ENCODE data around the gene BMPR1A. TPM values are rescaled to one million over a fixed set of nuclear protein-coding genes. Genes with fewer than 3 reads are reported as not detected.

Gene BMPR1A
- total and polyA plus RNA-seq, 9 of the 15 experiments (the other 6 are each of a cell fraction or from before 2014, with no cell fraction given), result 1.6 to 17.5 (median 9.1) TPM

GRCh38 chr10:86775870-86776180 lies 19.4 kb downstream of the BMPR1A start (continued):
- TF ChIP-seq TSHZ1 (CRISPR knock-in tag; IDR thresholded peaks at IDR 0.05), result no peak
- no peak for TF ChIP-seq CTCFL (IDR thresholded peaks at IDR 0.05; ENCODE audit: borderline replicate concordance, insufficient read depth, low read depth, low read length, poor library complexity, severe bottlenecking)

GRCh38 chr10:86779220-86780017 lies 23.0 kb downstream of the BMPR1A start:
- TF ChIP-seq POLR2AphosphoS5 (IDR thresholded peaks at IDR 0.05; ENCODE audit: control insufficient read depth, insufficient read depth, low read depth, low read length) (no peak), PHTF2 (CRISPR knock-in tag; IDR thresholded peaks at IDR 0.05) (no peak), JUNB (CRISPR knock-in tag; conservative IDR thresholded peaks at IDR 0.05) (no peak), GATAD2B (IDR thresholded peaks at IDR 0.05; ENCODE audit: borderline replicate concordance) (no peak), KDM5B (IDR thresholded peaks at IDR 0.05; ENCODE audit: insufficient replicate concordance, low read depth, low read length) (no peak), PHF20 (IDR thresholded peaks at IDR 0.05; ENCODE audit: partially characterized antibody) (no peak), HES1 (IDR thresholded peaks at IDR 0.05; ENCODE audit: low read depth) (no peak)
- Histone ChIP-seq H2AFZ (ENCODE audit: low read depth, low read length) (no peak overlapping the region), H3K27ac (ENCODE audit: extremely low read depth, low read depth, low read length) (no peak overlapping the region), H3K9ac (ENCODE audit: insufficient read depth in 1 of 2, low read depth in 2 of 2, low read length in 2 of 2) (no peak overlapping the region), H3K9me1 (ENCODE audit: control insufficient read depth, insufficient read depth, low read length) (no peaks in the 10 kb centered on the region), H3K9me3 (replicated peaks; ENCODE audit: control insufficient read depth, insufficient read depth, low read depth, low read length) (no peaks in the 10 kb centered on the region), H4K20me1 (replicated peaks; ENCODE audit: control insufficient read depth, insufficient read depth, low read length) (no peaks in the 10 kb centered on the region), H3K79me2 (ENCODE audit: control insufficient read depth, insufficient read depth, low read length) (peaks cover 71% of the 10 kb centered on the region), H3K36me3 (ENCODE audit: control insufficient read depth, insufficient read depth, low read length) (no peaks in the 10 kb centered on the region), H3K4me1 (replicated peaks in 1 of 2; ENCODE audit: control insufficient read depth in 2 of 2, insufficient read depth in 2 of 2, low read length in 2 of 2) (peaks cover 5 to 12% of the 10 kb centered on the region in 2 experiments; a peak in 4 of 5 replicates), H3K4me2 (ENCODE audit: insufficient read depth, low read length) (no peak overlapping the region), H3K4me3 (no peak overlapping the region), H3K27me3 (ENCODE audit: control insufficient read depth in 2 of 2, insufficient read depth in 2 of 2, low read length in 2 of 2) (no peaks in the 10 kb centered on the region)
- no peak for ATAC-seq
- POLR2A ChIA-PET, result interaction anchor here (0.6 to 0.7 kb wide), 2 partner anchors 23 kb away, joined by 3 to 4 read pairs; partner anchors contain the start of gene BMPR1A
- no TSS peak for BruUV-seq (replicated peaks)
- no peak for DNase-seq (ENCODE audit: extremely low read depth in 1 of 4, low spot score in 3 of 4)
- 78% methylated on average over 4 of the region's 5 CpGs for WGBS (ENCODE audit: insufficient coverage, low coverage, missing lambda C conversion rate)
- no peak for FAIRE-seq
- intact Hi-C loops (cut with micrococcal nuclease), result no loop called here
- CTCF ChIA-PET (ENCODE audit: low intra/inter-chr PET ratio), result no interaction called here
- in situ Hi-C loops (cut with MboI), result no loop called here

Data from K562 (cell line).